ENCODE results near the gene DZIP1L. TPM values are rescaled to one million over a fixed set of nuclear protein-coding genes. Genes with fewer than 3 reads are reported as not detected.

Gene DZIP1L
- polyA plus RNA-seq, 2 of the 4 experiments (the other 2 are of a cell fraction), result 2.7 to 7.0 TPM

DNA sequence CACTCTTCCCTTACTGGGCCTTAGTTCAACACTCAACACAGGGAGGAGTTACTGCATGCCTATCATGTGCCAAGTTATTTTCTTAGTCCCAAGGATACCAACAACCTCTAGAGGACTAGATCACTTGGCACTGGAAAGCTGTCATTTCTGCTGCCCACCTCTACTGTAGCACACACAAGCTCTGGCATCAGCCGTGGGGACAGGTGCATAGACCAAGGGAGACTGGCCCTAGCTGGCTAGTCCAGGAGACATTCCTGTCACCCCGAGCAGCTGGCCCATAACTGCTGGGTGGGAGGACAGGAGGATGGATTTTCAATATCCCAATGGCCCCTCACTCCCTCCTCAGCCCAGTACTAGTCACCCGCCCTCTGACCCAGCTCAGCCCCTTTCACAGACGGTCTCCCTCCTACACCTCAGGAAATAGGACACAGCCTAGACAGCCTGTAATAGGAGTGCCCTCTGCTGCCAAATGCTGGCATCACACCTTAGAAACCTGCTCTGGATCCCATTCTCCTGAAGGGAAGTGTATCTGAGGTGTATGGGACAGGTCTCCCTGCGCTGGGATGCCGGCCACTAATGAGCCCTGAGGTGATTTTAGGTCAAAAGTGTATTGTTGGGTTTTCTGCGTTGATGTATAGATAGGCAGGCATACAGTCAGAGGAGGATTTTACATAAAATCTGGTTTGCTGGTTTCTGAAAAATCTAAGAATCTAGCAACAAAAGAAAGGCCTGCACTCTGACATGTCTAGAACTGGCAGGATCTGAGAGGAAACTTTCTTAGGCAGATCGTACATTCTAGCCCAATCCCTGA lies 3.4 kb upstream of the DZIP1L start (continued):
- TF ChIP-seq RAD21 (conservative IDR thresholded peaks at IDR 0.05 in 1 of 2, IDR thresholded peaks at IDR 0.05 in 1 of 2) (peak; percentile 84 to 92), SMC3 (IDR thresholded peaks at IDR 0.05) (peak; percentile 88), SREBF2 (IDR thresholded peaks at IDR 0.05) (no peak), FOXS1 (CRISPR knock-in tag; IDR thresholded peaks at IDR 0.05) (no peak), CHD4 (IDR thresholded peaks at IDR 0.05; ENCODE audit: borderline replicate concordance) (no peak), HOXB13 (CRISPR knock-in tag; IDR thresholded peaks at IDR 0.05; ENCODE audit: low read depth) (no peak), EP300 (IDR thresholded peaks at IDR 0.05) (no peak), JUNB (IDR thresholded peaks at IDR 0.05) (no peak), RCOR1 (IDR thresholded peaks at IDR 0.05; ENCODE audit: low read depth, low read length) (no peak)
- TF ChIP-seq, protein P1, sequence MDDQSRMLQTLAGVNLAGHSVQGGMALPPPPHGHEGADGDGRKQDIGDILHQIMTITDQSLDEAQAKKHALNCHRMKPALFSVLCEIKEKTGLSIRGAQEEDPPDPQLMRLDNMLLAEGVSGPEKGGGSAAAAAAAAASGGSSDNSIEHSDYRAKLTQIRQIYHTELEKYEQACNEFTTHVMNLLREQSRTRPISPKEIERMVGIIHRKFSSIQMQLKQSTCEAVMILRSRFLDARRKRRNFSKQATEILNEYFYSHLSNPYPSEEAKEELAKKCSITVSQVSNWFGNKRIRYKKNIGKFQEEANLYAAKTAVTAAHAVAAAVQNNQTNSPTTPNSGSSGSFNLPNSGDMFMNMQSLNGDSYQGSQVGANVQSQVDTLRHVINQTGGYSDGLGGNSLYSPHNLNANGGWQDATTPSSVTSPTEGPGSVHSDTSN (IDR thresholded peaks at IDR 0.05), result no peak

DNA sequence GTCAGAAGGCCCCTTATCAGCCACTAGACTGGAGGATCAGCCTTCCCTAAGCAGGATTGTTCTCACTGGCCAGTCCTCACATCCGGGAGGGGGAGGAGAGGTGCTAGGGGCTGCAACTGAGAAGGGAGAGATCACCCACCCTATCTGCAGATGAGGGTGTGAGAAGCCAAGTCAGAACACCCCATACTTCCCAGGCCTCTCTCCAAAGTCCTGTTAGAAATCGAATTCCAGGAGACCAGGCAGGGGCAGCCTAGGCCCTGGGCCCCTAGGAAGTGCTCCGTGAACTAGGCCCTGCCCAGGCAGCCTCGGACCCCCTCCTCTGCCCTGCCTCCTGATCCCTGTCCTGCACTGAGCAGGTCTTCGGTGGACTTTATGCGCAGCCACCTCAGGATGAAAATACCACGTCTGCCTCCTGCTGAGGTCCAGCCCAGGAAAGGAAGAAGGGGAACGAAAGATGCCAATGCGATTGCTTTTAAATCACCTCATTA lies 933 bp downstream of the DZIP1L start:
- TF ChIP-seq MAZ (IDR thresholded peaks at IDR 0.05; ENCODE audit: borderline replicate concordance, low read depth, low read length), result no peak
- TF ChIP-seq PHF8 (IDR thresholded peaks at IDR 0.05; ENCODE audit: borderline replicate concordance, low read depth), result 0 out of 2 replicates have a peak, but pooled peaks have one; percentile 14
- TF ChIP-seq, protein P2, sequence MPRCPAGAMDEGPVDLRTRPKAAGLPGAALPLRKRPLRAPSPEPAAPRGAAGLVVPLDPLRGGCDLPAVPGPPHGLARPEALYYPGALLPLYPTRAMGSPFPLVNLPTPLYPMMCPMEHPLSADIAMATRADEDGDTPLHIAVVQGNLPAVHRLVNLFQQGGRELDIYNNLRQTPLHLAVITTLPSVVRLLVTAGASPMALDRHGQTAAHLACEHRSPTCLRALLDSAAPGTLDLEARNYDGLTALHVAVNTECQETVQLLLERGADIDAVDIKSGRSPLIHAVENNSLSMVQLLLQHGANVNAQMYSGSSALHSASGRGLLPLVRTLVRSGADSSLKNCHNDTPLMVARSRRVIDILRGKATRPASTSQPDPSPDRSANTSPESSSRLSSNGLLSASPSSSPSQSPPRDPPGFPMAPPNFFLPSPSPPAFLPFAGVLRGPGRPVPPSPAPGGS (IDR thresholded peaks at IDR 0.05), result no peak
- no peak for TF ChIP-seq POLR2AphosphoS2 (conservative IDR thresholded peaks at IDR 0.05; ENCODE audit: low read length)
- Histone ChIP-seq H3K4me3 (peak overlapping the region; percentile 93), H3K9me3 (no peaks in the 10 kb centered on the region), H3K27ac (peak overlapping the region; percentile 92 to 98), H3K4me2 (peak overlapping the region; percentile 99), H3K4me1 (peaks cover 31% of the 10 kb centered on the region)
- CTCF ChIA-PET, result interaction anchor here (0.9 to 3.0 kb wide), 3 partner anchors 17 to 70 kb away, joined by 3 to 11 read pairs (median 4); no protein-coding TSS in a partner anchor
- POLR2A ChIA-PET, result interaction anchor here (1.6 kb wide), 1 partner anchor 25 kb away, joined by 4 read pairs; no protein-coding TSS in a partner anchor
- peak; percentile 37 to 44; a peak in 5 of 6 replicates for ATAC-seq
- DNase-seq (ENCODE audit: low read depth in 1 of 2, low spot score in 1 of 2), result peak in 1 of 2 experiments; percentile 26
- no peak for FAIRE-seq
- WGBS (ENCODE audit: missing lambda C conversion rate), result 2% methylated on average over 8 of the region's 9 CpGs

DNA sequence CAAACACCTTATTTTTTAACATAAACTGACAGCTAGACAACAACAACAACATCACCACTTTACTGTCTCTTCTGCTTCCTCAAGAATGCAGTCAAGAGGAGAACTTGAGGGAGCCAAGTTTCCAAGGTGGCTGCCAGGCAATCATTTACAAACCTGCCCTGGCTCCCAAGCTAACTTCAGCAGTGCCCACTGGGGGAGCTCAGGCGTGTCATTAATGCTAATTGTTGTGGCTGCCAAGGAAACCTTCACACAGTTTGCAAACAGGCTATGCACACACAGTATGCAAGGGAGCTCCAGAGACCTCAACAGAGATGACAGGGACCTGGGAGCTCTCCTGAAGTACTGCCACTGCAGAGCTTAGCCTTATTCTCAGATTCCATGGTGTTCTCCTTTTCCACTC lies 2.1 kb downstream of the DZIP1L start:
- POLR2A ChIA-PET, result no interaction called here
- peak overlapping the region; percentile 92 to 98; a peak in 4 of 6 replicates for H3K27ac ChIP-seq
- H3K4me1 ChIP-seq, result peaks cover 22% of the 10 kb centered on the region
- H3K9me3 ChIP-seq, result no peaks in the 10 kb centered on the region
- ATAC-seq (no peak), FAIRE-seq (no peak), DNase-seq (ENCODE audit: low read depth in 1 of 2, low spot score in 1 of 2) (peak in 1 of 2 experiments; percentile 23)
- CTCF ChIA-PET, result interaction anchor here (1.2 to 3.0 kb wide), 3 partner anchors 14 to 43 kb away, joined by 4 to 11 read pairs (median 4); no protein-coding TSS in a partner anchor
- H3K4me2 ChIP-seq, result peak overlapping the region; percentile 99
- H3K4me3 ChIP-seq, result no peak overlapping the region
- 11% methylated on average over 1 of the region's 1 CpG for WGBS (ENCODE audit: missing lambda C conversion rate)
- TF ChIP-seq BHLHE40 (IDR thresholded peaks at IDR 0.05; ENCODE audit: low read depth, low read length), result no peak
- TF ChIP-seq, protein P2 (IDR thresholded peaks at IDR 0.05), result no peak
- TF ChIP-seq FOSB (CRISPR knock-in tag; IDR thresholded peaks at IDR 0.05), result no peak
- TF ChIP-seq, protein P3, sequence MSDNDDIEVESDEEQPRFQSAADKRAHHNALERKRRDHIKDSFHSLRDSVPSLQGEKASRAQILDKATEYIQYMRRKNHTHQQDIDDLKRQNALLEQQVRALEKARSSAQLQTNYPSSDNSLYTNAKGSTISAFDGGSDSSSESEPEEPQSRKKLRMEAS (IDR thresholded peaks at IDR 0.05), result no peak
- TF ChIP-seq JUN (IDR thresholded peaks at IDR 0.05), result no peak
- TF ChIP-seq, protein P4, sequence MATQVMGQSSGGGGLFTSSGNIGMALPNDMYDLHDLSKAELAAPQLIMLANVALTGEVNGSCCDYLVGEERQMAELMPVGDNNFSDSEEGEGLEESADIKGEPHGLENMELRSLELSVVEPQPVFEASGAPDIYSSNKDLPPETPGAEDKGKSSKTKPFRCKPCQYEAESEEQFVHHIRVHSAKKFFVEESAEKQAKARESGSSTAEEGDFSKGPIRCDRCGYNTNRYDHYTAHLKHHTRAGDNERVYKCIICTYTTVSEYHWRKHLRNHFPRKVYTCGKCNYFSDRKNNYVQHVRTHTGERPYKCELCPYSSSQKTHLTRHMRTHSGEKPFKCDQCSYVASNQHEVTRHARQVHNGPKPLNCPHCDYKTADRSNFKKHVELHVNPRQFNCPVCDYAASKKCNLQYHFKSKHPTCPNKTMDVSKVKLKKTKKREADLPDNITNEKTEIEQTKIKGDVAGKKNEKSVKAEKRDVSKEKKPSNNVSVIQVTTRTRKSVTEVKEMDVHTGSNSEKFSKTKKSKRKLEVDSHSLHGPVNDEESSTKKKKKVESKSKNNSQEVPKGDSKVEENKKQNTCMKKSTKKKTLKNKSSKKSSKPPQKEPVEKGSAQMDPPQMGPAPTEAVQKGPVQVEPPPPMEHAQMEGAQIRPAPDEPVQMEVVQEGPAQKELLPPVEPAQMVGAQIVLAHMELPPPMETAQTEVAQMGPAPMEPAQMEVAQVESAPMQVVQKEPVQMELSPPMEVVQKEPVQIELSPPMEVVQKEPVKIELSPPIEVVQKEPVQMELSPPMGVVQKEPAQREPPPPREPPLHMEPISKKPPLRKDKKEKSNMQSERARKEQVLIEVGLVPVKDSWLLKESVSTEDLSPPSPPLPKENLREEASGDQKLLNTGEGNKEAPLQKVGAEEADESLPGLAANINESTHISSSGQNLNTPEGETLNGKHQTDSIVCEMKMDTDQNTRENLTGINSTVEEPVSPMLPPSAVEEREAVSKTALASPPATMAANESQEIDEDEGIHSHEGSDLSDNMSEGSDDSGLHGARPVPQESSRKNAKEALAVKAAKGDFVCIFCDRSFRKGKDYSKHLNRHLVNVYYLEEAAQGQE (IDR thresholded peaks at IDR 0.05), result no peak
- TF ChIP-seq EHMT2 (IDR thresholded peaks at IDR 0.05; ENCODE audit: low read depth), result no peak
- TF ChIP-seq HOXB5 (CRISPR knock-in tag; IDR thresholded peaks at IDR 0.05), result no peak
- no peak for TF ChIP-seq RAD21 (conservative IDR thresholded peaks at IDR 0.05 in 1 of 2, IDR thresholded peaks at IDR 0.05 in 1 of 2)
- no peak for TF ChIP-seq HEYL (CRISPR knock-in tag; IDR thresholded peaks at IDR 0.05)
- no peak for TF ChIP-seq CEBPB (IDR thresholded peaks at IDR 0.05)
- TF ChIP-seq, protein P5, sequence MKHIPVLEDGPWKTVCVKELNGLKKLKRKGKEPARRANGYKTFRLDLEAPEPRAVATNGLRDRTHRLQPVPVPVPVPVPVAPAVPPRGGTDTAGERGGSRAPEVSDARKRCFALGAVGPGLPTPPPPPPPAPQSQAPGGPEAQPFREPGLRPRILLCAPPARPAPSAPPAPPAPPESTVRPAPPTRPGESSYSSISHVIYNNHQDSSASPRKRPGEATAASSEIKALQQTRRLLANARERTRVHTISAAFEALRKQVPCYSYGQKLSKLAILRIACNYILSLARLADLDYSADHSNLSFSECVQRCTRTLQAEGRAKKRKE (CRISPR knock-in tag; IDR thresholded peaks at IDR 0.05; ENCODE audit: low read depth), result no peak
